HG03060 (cell line): Measurements from ENCODE around the gene LAPTM4A.
"Not testable (repeated sequence)": the region's sequence is repeated elsewhere in the genome, so short reads cannot be mapped to it uniquely, and the experiment has no call there.

Experiments
- ATAC-seq: cut with Tn5 transposase; IDR thresholded peaks from one replicate; pipeline ENCODE4 v1.9.1; 2021; ENCODE audit warnings: low read depth, moderate number of reproducible peaks; ENCODE audit not compliant: unreplicated experiment

LAPTM4A gene

DNA sequence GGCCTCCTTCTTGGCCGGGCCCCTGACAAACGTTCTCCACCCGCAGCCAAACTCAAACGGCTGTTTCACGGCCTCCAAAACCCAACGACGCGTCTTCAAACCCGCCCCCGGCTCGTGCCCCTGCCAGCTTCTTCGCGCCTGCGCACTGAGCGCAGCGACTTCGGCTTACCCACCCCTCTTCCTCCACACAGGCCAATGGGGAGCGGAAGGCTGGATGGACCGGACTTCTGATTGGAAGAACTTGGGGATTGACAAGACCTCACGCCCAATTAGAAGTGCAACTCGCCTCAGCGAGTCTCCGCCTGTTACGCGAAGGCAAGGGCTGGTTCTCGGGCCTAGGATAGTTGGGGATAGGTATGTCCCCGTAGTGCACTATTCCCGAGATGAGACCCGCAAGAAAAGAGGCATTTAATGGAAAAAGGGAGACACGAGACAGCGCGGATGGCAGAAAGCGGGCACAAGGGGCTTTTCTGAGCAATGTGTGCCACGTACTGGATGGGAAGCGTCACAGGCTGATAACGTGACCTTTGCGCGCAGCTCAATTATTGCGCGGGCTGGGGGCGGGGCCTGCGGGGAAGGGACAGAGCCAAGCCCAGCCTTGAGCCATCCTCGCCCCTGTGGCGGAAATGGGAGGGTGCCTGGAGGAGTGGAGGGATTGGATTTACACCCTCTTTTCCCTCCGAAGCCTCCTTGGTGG is at the start of gene LAPTM4A:
LAPTM4A (minus strand) TSS at position 97 of the 697 bp plus-strand sequence. CDS start 108 bp downstream, outside the sequence.
- peak; percentile 92 for ATAC-seq

DNA sequence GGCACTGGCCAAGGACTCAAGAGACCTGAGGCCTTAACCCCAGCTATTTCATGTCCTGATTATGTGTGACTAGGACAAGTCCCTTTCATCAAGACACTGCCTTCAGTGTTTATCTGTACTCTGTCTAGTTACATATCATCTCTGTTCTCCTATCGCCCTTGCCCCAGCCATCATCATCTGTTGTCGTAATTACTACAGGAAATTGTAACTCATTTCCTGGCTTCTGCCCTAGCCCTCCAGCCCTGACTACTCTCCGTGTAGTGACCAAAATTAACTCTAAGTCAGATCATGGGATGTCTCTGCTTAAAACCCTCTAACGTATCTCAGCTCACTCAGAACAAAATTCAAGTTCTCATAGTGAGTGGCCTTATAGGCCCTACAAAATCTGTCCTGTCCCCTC is 49.3 kb upstream of the LAPTM4A start:
- no peak for ATAC-seq

DNA sequence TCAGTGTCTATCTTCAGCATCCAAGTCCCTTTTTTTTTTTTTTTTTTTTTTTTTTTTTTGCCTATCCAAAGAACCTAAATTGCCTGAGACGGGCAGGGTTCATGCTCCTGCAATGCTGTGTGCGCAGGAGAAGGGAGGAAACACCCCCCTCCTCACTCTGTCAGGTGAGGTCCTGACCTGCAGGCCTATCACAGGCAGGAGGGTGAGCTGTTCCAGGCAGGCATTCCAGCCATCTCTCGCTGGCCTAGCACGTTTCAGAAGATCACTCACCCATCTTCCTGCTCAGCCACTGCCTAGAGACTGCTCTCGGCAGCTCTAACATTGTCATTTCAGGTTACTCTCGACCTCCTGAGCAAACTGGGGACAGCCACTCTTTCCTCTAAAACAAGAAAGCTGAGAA is 48.4 kb upstream of the LAPTM4A start:
- no peak for ATAC-seq

DNA sequence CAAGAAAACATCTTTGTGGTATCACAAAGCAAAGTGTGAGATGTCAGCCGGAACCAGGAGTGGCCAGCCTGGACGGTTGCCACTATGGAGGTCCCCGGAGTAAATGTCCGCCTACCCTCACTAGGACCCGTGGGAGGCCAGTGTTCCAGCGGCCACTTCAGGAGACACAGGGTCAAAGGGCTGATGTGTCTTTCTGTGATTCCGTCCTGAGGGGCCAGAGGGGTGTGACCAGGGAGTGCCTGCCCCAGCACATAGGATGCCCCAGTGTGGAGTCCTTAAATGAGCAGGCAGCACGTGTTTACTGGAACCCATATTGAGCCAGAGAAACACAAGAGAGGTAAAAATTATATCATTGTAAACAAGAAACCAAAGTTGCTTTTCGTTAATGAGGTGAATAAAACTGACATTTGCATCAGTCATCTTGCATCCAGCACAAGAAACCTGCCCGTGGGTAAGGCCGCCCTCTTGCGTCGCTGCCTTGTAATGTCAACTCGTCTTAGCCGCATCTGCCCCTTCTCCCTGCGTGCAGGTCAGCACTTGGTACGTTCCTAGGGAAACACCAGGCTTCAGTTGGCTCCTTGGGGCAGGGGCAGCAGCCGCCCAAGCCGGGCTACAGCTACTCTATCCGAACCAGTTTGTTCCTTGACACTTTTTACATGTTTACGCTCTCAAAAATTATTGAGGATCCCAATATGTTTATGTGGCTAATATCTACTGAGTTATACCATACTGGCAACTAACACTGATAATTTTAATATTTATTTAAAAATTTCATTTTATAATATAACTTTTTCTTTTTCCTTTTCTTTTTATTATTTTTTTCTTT is 46.7 kb upstream of the LAPTM4A start:
- ATAC-seq: peak; percentile 78

DNA sequence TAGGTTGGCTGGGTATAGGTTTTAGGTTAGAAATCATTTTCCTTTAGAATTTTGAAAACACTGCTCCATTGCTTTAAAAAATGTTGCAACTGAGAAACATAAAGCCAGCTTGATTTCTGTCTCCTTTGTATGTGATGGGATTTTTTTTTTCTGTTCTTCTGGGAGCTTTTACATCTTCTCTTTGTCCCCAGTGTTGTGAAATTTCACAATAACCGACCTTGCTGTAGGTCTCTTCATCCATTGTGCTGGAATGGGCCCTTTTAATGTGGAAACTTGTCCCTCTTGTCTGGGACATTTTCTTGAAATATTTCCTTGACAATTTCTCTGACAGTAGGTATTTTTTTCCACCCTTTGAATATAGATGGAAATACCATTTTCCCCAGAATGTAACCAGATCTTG is 44.0 kb upstream of the LAPTM4A start:
- no peak for ATAC-seq

DNA sequence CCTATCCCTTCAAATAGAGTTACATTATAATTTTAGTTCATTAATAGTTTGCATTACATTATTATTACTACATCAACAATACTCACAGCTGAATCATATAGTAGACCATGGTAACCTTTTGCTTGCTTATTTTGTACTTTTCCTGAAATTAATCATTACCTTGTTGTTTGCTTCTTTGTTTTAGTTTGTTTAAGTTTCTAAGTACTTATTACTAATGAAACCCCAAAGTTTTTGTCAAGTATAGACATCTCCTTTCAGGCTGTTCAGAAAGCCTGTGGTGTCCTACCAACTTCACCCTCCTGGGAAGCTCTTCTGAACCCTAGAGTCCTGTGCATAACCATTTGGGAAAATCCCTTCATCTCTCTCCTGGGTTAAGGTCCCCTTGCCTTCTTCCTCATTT is 43.5 kb upstream of the LAPTM4A start:
- no peak for ATAC-seq

DNA sequence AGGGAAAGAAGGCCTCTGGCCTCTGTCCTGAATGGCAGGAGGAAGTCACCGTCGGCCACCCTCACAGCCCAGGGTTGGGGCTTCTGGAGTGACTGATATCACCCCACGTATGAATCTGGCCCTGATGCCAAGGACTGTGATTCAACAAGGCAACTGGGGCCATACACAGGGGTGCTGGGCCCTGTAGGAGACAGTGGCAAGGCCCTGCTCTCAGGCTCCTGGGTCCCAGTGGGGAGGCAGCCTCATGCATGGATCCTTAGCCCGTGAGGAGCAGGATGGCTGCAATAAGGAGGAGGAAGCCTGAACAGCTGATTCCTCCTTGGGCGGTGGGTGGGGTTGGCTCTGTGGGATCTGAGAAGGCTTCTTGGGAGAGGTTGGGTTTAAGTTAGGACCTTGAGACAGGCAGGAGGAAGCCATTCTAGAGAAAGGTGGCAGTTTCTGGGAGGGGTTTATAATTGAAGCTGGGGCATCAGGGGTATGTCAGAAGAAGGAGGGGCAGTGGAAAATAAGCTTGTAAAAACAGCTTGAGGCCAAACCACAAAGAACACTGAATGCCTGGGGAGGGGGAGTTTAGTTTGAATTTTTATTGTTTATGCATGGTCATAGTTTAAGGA is 42.8 kb upstream of the LAPTM4A start:
- ATAC-seq: no peak

DNA sequence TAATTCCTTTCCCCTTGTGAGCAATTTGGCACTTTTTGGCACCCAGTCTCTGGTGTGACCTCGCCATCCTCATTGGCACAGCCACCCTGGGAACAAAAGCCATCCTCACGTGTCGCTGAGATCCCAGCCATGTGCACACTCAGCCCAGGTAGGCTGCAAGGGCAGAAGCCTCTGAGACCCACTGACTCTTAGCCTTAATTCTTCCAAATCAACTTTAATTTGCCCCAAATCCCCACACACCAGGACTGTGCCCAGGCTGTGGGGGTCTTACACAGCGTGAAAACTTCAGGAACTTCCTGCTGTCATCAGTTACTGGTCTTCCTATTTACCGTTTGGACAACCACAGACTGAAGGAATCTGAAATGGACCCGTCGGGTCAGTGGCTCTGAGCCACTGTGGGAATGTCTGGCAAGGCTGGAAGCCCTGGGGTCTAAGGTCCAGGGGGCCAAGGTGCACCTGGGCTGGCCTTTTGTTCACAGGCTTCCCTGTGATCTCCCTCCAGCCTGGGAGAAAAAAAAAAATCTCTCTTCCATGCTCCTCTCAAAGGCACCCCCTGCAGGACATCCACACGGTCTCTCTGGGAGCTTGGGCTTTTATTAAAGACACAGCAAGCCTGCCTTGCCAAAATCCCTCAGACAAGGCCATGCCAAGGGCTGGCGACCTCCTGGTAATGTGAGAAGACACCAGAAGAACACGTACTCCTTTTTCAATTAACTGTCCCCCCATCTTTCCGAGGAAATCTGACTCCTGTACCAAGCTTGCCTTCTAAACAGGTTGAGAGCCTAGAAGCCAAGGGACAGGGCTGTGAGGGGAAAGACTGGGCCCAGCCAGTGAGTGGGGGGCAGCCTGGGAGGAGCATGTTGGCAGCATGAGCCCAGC is 42.1 kb upstream of the LAPTM4A start:
- no peak for ATAC-seq

DNA sequence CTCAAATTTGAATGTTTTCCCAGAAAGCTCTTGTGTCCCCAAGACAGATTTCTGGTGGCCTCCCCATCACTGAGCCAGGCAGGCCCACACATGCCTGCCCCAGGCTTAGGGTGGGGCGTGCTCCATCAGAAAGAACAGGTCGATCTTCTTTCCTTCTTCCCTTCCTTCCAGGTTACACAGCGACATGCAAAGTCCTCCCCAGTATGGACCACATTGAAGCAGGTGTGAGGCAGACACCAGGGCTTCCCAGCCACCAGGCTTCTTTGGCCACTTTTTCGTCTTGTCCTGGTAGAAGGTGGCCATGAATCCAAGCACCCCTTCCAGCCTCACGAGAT is 41.4 kb upstream of the LAPTM4A start:
- ATAC-seq: no peak

DNA sequence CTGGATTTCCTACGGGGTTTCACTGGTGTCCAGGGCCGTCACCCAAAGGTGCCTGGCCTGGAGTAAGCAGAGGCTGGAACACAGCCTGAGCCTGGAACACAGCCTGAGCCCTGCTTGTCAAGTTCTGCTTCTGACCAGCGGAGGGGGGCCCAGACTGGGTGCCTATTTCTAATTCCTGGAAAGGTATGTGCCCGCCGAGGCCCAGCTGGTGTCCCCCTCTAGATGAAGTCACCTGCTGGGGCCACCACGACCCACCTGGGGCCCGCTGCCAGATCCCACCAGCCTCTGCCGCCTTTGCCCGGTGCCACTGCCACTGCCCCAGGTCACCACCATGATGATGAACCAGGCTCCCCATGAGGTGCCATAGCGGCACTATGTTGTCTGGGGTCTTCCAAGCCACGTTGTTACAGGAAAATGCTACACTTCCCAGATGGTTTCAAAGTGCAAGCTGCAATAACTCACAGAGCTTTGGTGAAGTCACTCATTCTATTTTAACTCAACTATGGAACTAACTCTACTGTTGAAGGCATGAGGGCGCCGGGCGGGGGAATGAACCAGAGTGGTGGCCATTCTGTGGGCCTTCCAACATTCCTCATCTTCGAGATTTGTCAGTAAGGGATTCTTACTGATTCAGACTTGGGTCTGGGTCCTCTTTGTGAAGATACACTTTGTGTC is 40.9 kb upstream of the LAPTM4A start:
- no peak for ATAC-seq

DNA sequence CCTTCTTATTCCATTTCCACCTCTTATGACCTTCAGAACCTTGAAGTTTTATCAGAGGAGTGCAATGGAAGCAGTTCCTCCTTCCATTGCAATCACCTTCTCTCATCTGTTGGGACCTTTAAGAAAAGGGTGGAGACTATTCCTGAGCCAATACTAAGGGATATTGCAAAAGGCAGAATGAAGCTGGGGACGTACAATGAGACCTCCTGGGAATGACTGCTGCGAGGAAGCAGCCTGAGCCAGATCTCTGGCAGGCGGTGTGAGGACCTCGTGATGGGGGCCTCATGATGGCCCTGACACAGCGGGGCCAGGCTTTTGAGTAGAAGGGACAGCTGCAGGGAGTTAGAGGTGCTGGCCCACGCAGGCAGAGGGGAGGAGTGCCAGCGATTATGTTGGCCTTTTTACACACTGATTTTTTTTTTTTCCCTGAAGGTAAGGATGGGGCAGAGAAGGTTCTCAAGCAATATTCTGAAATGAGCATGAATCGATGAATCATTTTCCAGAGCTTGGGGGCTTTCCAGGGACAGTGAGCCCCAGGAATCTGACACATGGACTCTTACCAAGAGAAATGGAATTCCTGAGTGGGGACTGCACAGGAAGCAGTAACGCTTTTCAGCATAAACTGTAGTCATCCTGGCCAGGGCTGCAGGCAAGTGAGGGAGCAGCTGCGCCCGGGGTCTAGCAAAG is 40.0 kb upstream of the LAPTM4A start:
- no peak for ATAC-seq

DNA sequence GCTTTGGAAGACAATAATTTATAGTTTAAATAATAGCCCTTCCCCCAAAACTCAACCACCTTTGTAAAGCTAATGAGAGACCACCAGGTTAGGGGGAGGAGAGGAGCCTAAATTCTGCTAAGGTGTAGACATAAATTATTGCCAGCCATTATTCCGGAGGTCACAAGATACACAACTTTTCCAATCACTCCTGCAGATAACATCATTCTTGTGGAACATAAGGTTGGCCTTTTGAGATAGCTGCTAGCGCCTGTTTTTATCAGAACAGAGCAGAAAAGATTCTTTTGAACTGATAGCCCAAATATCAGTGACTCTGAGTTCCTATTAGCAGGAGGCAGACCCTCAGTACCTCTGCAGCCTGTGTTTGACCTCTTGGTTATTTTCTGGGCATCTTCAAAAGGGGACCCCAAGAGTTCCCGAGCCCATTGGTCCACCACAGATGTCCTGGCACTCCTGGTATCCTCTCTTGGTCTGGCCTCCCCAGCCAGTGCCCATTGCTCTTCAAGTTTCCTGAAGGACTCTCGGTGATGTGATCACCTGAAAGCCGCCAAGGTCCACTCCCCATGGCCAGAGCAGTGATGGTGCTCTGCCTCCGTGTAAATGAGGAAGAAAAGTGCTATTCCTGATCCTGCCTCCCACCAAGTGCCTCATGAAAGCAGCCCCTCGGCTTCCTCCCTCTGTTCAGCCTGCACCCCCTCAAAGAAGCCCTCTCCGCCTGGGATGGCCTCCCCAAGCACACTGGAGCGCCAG is 38.5 kb upstream of the LAPTM4A start:
- no peak for ATAC-seq

DNA sequence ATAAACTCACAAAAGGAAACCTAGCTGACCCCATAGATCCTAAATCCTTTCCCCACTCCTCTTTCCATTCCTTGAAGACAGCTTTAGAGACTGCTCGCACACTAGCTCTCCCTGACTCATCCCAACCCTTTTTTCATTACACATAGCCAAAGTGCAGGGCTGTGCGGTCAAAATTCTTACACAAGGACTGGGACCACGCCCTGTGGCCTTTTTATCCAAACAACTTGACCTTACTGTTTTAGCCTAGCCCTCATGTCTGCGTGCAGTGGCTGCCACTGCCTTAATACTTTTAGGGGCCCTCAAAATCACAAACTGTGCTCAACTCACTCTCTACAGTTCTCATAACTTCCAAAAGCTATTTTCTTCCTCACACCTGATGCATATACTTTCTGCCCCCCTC is 34.5 kb upstream of the LAPTM4A start:
- ATAC-seq: not testable (repeated sequence)

DNA sequence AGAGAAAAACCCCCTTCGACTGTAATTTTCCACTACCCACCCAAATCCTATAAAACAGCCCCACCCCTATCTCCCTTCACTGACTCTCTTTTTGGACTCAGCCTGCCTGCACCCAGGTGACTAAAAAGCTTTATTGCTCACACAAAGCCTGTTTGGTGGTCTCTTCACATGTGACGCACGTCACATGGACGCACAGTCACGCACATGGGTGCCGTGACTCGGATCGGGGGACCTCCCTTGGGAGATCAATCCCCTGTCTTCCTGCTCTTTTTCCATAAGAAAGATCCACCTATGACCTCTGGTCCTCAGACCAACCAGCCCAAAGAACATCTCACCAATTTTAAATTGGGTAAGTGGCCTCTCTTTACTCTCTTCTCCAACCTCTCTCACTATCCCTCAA is 31.4 kb upstream of the LAPTM4A start:
- not testable (repeated sequence) for ATAC-seq

DNA sequence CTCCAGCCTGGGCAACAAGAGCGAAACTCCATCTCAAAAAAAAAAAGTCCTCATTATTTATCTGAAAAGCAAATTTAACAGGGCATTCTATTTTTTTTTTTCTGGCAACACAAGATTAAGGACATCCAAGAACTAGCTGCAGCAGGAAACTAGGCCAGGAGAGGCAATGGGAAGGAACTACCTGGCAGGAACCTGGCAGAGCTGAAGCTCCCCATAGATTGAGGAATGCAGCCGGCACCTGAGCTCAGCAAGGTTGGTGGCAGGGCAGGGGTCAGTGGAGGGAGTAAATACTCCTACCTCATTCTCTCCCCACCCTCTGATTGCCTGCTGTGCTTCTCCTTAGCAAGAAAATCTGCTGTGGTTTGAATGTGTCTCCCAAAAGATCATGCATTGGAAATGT is 30.4 kb upstream of the LAPTM4A start:
- ATAC-seq: no peak

DNA sequence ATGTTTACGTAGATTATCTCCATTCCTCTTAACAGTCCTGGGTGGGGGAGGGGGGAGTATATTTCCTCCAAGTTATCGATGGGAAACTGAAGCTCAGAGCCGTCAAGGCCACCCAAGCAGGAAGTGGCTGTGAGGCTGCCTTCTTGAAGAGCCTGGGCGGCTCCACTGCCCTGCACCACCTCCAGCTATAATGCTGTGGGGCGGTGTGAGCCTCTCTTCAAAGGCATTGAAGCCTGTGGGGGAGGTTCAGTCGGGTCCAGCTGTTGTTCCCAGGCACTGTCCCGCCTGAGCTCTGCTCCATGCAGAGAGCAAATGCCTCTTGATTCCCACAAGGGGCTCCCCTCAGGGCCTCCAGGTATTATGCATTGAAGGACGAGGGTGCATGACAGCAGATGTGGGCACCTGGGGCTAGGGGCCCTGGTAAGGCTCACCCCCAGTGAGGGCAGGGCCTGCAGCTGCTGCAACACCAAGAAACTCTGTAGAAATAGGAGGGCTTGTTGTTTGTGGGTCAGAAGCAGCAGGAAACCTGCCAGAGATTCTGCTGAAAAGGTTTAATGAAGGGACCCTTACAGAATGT is 29.5 kb upstream of the LAPTM4A start:
- ATAC-seq: no peak

DNA sequence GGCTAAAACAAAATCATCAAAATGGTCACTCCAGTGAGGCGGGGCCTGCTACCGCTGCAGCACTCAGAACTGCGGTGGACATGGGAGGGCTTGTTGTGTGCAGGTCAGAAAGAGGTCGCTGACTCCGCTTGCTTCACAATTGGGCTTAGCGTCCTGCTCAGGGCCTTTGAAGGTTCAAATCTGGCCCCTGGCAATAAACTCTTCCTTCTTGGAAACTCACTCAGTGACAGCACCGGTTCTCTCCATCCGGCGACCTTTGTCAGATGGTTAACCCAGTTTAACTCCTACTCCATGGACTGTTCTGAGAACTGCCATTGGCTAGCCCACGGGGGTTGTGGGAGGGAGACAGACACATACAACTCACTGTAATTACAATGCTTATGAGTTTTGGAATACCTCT is 29.0 kb upstream of the LAPTM4A start:
- ATAC-seq: no peak

DNA sequence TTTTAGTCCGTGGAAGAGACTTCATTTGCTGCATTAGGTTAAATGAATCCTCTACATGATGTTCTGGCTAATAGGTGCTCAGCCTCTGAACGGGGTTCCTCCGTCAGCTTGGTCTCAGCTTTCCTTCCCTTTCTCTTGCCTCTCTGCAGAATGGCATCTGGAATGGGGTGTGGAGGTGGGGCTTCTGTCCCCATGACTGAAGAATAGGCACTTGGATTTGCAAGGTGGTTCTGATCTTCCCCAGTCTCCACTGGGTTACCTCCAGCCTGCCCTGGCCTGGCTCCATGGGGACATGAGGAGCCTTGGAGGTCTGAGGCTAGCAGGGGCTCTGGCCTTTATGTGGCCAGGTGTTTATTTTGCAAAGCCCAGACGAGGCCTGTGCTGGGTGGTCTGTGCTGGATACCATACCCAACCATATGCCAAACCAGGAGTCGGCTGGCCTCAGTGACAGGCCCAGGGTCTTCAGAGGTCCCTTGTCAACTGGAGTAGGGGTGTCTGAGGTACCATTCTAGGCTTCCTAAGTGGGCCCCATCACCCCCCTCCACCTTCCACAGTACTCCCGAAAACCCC is 28.2 kb upstream of the LAPTM4A start:
- no peak for ATAC-seq
